Activated B cell treated with CpG ODN at 0.5 μM for 24 hours (primary cell): Measurements from ENCODE around the gene RNF10. TPM values are rescaled to one million over a fixed set of nuclear protein-coding genes. Genes with fewer than 3 reads are reported as not detected.

ENCODE experiments used
- ATAC-seq: fragments of 200-7000 bp; cut with Tn5 transposase; one replicate; pipeline ENCODE4 v1.10.0; 2021; ENCODE audit warnings: low read depth, mild to moderate bottlenecking, moderate library complexity
- CTCF ChIA-PET: fragments of 350-600 bp; sonication (Branson Sonifier 250); formaldehyde crosslinking; loops from one replicate; lab custom pipeline; 2021; ENCODE audit warnings: antibody characterized with exemption; lab: Charles Lee
- POLR2A ChIA-PET: fragments of 350-600 bp; sonication (Branson Sonifier 250); formaldehyde crosslinking; loops from one replicate; lab custom pipeline; 2021; ENCODE audit warnings: antibody characterized with exemption; lab: Charles Lee
- DNase-seq: peaks from one replicate; pipeline ENCODE4 v3.0.0; 2022
- H3K27ac Mint-ChIP-seq: one replicate; pipeline ENCODE4 v1.8.0; 2020; ENCODE audit warnings: mixed read lengths
- H3K27me3 Mint-ChIP-seq: one replicate; pipeline ENCODE4 v1.8.0; 2021; ENCODE audit warnings: mixed read lengths
- H3K36me3 Mint-ChIP-seq: one replicate; pipeline ENCODE4 v1.8.0; 2021; ENCODE audit warnings: low read depth, mixed read lengths
- H3K4me1 Mint-ChIP-seq: one replicate; pipeline ENCODE4 v1.8.0; 2021; ENCODE audit warnings: mixed read lengths
- H3K4me3 Mint-ChIP-seq: one replicate; pipeline ENCODE4 v1.8.0; 2020; ENCODE audit warnings: mild to moderate bottlenecking, mixed read lengths
- H3K9me3 Mint-ChIP-seq: one replicate; pipeline ENCODE4 v1.8.0; 2020; ENCODE audit warnings: mixed read lengths
- CTCF ChIP-seq: fragments of 200-600 bp; IDR thresholded peaks from one replicate; pipeline ENCODE4 v1.8.0; 2022; ENCODE audit warnings: antibody characterized with exemption, mild to moderate bottlenecking
- intact Hi-C: fragments of 100-400 bp; cut with micrococcal nuclease; formaldehyde crosslinking; loops from one replicate; pipeline ENCODE4 v1.15.1; 2024
- total RNA-seq: library from RNA; stranded (reverse); gene quantifications from 2 replicates; pipeline ENCODE4 v1.2.3, GENCODE V29; 2022

Gene RNF10
- total RNA-seq, 1 donor from 2014 or later = 180 TPM

DNA sequence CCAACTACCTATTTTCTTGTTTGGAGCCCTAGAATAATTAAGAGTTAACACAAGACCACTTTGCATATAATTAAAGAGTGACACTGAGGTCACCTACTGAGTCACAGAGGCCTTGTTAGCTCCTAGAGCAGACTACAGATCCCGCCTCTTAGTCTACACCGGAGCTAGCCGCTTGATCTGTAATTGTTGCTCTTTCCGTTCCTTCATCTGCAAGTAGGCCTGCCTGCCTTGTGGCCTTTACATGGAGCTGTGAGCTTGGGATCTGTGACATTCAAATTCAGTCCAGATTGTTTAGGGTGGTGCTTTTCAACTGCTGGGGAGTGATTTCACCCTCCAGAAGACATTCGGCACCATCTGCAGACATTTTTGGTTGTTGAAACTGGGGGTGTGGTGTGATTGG lies 43.8 kb upstream of the RNF10 start:
- Mint-ChIP-seq H3K27me3 (no peaks in the 10 kb centered on the region), H3K27ac (no peak overlapping the region), H3K9me3 (no peaks in the 10 kb centered on the region), H3K36me3 (peaks cover 6% of the 10 kb centered on the region), H3K4me1 (peaks cover 6% of the 10 kb centered on the region), H3K4me3 (no peak overlapping the region)
- no peak for ATAC-seq
- intact Hi-C loops = no loop called here
- CTCF ChIA-PET = no interaction called here
- no peak for TF ChIP-seq CTCF
- DNase-seq = no peak
- POLR2A ChIA-PET = interaction anchor here (0.9 kb wide), 1 partner anchor 289 kb away, joined by 3 read pairs; the partner anchor contains the start of gene RPLP0

- no peaks in the 10 kb centered on the region for H3K27me3 Mint-ChIP-seq
- DNase-seq (no peak), ATAC-seq (no peak)
- no peak overlapping the region for H3K27ac Mint-ChIP-seq
- H3K4me1 Mint-ChIP-seq = peaks cover 10% of the 10 kb centered on the region
- intact Hi-C loops = no loop called here
- CTCF ChIA-PET = no interaction called here
- no peak overlapping the region for H3K4me3 Mint-ChIP-seq
- no peak for TF ChIP-seq CTCF
- POLR2A ChIA-PET = interaction anchor here (0.9 kb wide), 1 partner anchor 290 kb away, joined by 3 read pairs; the partner anchor contains the start of gene RPLP0
- no peaks in the 10 kb centered on the region for H3K9me3 Mint-ChIP-seq
- peaks cover 8% of the 10 kb centered on the region for H3K36me3 Mint-ChIP-seq
Measured at GRCh38 chr12:120490833-120491512, 43.2 kb upstream of the RNF10 start.

DNA sequence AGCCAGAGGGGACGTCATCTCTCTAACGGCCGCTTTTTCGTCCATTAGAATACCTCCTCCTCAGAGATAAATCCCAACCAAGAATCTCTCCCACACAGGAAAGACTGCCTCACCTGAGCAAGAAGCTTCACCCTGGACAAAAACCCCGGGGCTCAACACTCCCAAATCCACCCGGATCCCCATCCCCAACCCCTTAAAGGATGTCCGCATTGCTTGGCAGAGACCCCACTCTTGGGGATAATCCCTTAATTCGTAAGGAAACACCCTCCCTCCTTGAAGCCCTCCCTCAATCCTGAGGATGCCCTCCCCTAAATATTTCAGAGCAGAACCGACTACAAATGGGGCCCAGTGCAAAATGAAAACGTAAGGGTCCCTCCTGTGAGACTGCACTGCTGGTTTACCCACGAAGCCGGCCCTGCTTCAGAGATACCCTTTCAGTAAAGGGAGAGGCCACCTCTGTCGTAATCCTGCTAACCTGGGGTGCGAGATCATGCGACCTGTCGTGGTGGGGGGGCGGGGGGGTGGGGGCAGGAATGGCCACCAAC lies 38.9 kb upstream of the RNF10 start:
- no peaks in the 10 kb centered on the region for H3K9me3 Mint-ChIP-seq
- TF ChIP-seq CTCF = no peak
- POLR2A ChIA-PET = interaction anchor here (0.5 to 3.3 kb wide), 12 partner anchors 17 to 1187 kb away, joined by 3 to 54 read pairs (median 5); partner anchors contain the start of genes COQ5, RNU4-1, RNU4-2 and RPLP0
- H3K27ac Mint-ChIP-seq = peak overlapping the region; percentile 91
- H3K36me3 Mint-ChIP-seq = peaks cover 43% of the 10 kb centered on the region
- peaks cover 29% of the 10 kb centered on the region for H3K4me1 Mint-ChIP-seq
- intact Hi-C loops = loop anchor here (1.0 kb wide), 1 partner anchor 26 kb away; the partner anchor contains the start of gene SRSF9
- no peaks in the 10 kb centered on the region for H3K27me3 Mint-ChIP-seq
- H3K4me3 Mint-ChIP-seq = peak overlapping the region; percentile 96
- DNase-seq (no peak), ATAC-seq (no peak)
- CTCF ChIA-PET = interaction anchor here (0.6 to 3.2 kb wide), 3 partner anchors 26 to 57 kb away, joined by 3 to 16 read pairs (median 7); partner anchors contain the start of genes COX6A1 and SRSF9

GRCh38 chr12:120495731-120496412 lies 38.3 kb upstream of the RNF10 start, which contains the start of gene DYNLL1:
TSS of gene DYNLL1 (plus strand) at chr12:120496113. CDS start at chr12:120496422, 309 bp downstream.
- no peak for TF ChIP-seq CTCF
- Mint-ChIP-seq H3K27ac (peak within 1 kb of the TSS; percentile 91), H3K4me1 (peaks cover 29% of the 10 kb centered on the region), H3K27me3 (no peaks in the 10 kb centered on the region), H3K36me3 (peaks cover 50% of the 10 kb centered on the region), H3K9me3 (no peaks in the 10 kb centered on the region), H3K4me3 (peak within 1 kb of the TSS; percentile 96)
- intact Hi-C loops = loop anchor here (1.0 to 2.0 kb wide), 9 partner anchors 27 to 408 kb away; partner anchors contain the start of genes COQ5, GATC, POP5 and RNF10
- ChIA-PET CTCF (interaction anchor here (0.6 to 3.2 kb wide), 4 partner anchors 26 to 139 kb away, joined by 3 to 16 read pairs (median 6); partner anchors contain the start of genes COX6A1 and SRSF9), POLR2A (interaction anchor here (0.6 to 3.3 kb wide), 15 partner anchors 10 to 1186 kb away, joined by 3 to 54 read pairs (median 5); partner anchors contain the start of genes COQ5, COX6A1, MLEC and RNU4-1)
- ATAC-seq (peak; percentile 96), DNase-seq (peak; percentile 99)
